GM12878 (cell line): ENCODE results near the gene PKD1. TPM values are rescaled to one million over a fixed set of nuclear protein-coding genes. Genes with fewer than 3 reads are reported as not detected.
"Not testable (repeated sequence)": the region's sequence is repeated elsewhere in the genome, so short reads cannot be mapped to it uniquely, and the experiment has no call there.

Experiments
- ATAC-seq: fragments of 200-7000 bp; cut with Tn5 transposase; 3 replicates; pipeline ENCODE4 v1.9.1; 2020; ENCODE audit warnings: mild to moderate bottlenecking, moderate library complexity
- BruUV-seq: library from RNA; stranded (reverse); fragments of 400-500 nt; replicated peaks from 2 replicates; lab custom pipeline; 2021; lab: Mats Ljungman, UMichigan
- CTCF ChIA-PET: fragments of 300-600 bp; sonication (Branson Sonifier 250); formaldehyde crosslinking; extraction: SDS; loops from one replicate; lab custom pipeline; 2021; ENCODE audit warnings: inconsistent platforms; lab: Yijun Ruan, JAX
- POLR2A ChIA-PET: fragments of 350-600 bp; formaldehyde crosslinking; extraction: SDS; loops from one replicate; lab custom pipeline; 2021; ENCODE audit warnings: inconsistent platforms; lab: Charles Lee
- RAD21 ChIA-PET: fragments of 300-600 bp; sonication (Branson Sonifier 250); formaldehyde crosslinking; loops from one replicate; lab custom pipeline; 2023; ENCODE audit warnings: antibody characterized with exemption; ENCODE audit not compliant: unreplicated experiment; lab: Charles Lee
- SMC1A ChIA-PET: fragments of 300-600 bp; sonication (Branson Sonifier 250); formaldehyde crosslinking; loops from one replicate; lab custom pipeline; 2023; ENCODE audit not compliant: unreplicated experiment, uncharacterized antibody; lab: Charles Lee
- DNase-seq: peaks from one replicate; pipeline ENCODE4 v3.0.0-alpha.2; 2011; ENCODE audit warnings: low read depth, low spot score
- FAIRE-seq: peaks from 3 replicates; lab custom pipeline; 2011; peaks lifted over from hg19 to GRCh38; lab: Jason Lieb, UNC
- H2AFZ ChIP-seq: 2 replicates; pipeline ENCODE4 v1.6.0; 2011; ENCODE audit warnings: low read depth, low read length, control low read depth; ENCODE audit not compliant: control insufficient read depth
- H3K27ac ChIP-seq: 2 replicates; pipeline ENCODE4 v1.5.1; 2011; ENCODE audit warnings: control low read depth; ENCODE audit not compliant: control insufficient read depth, insufficient read depth
- H3K27me3 ChIP-seq, 2 experiments: replicated peaks in 1 of 2; 2 replicates each; pipeline versions ENCODE4 v1.6.0 to v1.6.1; 2011; ENCODE audit warnings: low read length in 1 of 2; ENCODE audit not compliant: control insufficient read depth in 2 of 2, insufficient read depth in 2 of 2
- H3K36me3 ChIP-seq, 2 experiments: 2 replicates each; pipeline ENCODE4 v1.5.1; 2011; ENCODE audit warnings: low read length in 1 of 2; ENCODE audit not compliant: control insufficient read depth in 2 of 2, insufficient read depth in 2 of 2
- H3K4me1 ChIP-seq: 2 replicates; pipeline ENCODE4 v1.6.1; 2011; ENCODE audit warnings: mild to moderate bottlenecking, low read length, moderate library complexity, mixed read lengths; ENCODE audit not compliant: control insufficient read depth, insufficient read depth
- H3K4me2 ChIP-seq: 2 replicates; pipeline ENCODE4 v1.6.0; 2011; ENCODE audit warnings: control low read depth; ENCODE audit not compliant: control insufficient read depth, insufficient read depth
- H3K4me3 ChIP-seq: fragments of 200-600 bp; sonication (generic); 2 replicates; pipeline ENCODE4 v1.5.1; 2016
- H3K79me2 ChIP-seq: 2 replicates; pipeline ENCODE4 v1.6.0; 2011; ENCODE audit warnings: low read length; ENCODE audit not compliant: control insufficient read depth, insufficient read depth
- H3K9ac ChIP-seq: 2 replicates; pipeline ENCODE4 v1.8.0; 2011; ENCODE audit warnings: low read length, control low read depth, mixed read lengths; ENCODE audit not compliant: control insufficient read depth, insufficient read depth
- H3K9me3 ChIP-seq: replicated peaks from 3 replicates; pipeline ENCODE4 v1.5.1; 2011; ENCODE audit warnings: mild to moderate bottlenecking, low read length; ENCODE audit not compliant: control insufficient read depth, insufficient read depth
- H4K20me1 ChIP-seq: 2 replicates; pipeline ENCODE4 v1.6.0; 2011; ENCODE audit not compliant: control insufficient read depth, insufficient read depth
- WGBS: methylation state at CpG from one replicate; pipeline ENCODE4 v1.1.6; 2016; ENCODE audit warnings: low lambda C conversion rate; ENCODE audit not compliant: insufficient replicate concordance, insufficient coverage; ENCODE audit errors: missing lambda C conversion rate; 5-methylcytosine and 5-hydroxymethylcytosine counted together
- in situ Hi-C: fragments of 300-500 bp; cut with MboI; formaldehyde crosslinking; loops from 9 replicates; pipeline ENCODE4 v1.14.3; 2018; ENCODE audit warnings: mixed read lengths
- intact Hi-C: fragments of 100-400 bp; cut with micrococcal nuclease; formaldehyde crosslinking; loops from one replicate; pipeline ENCODE4 v1.14.2; 2022; ENCODE audit not compliant: unreplicated experiment
- polyA plus RNA-seq, 11 experiments: library from polyadenylated mRNA; depleted of rRNA in 4 of 11; unstranded in 6 of 11; stranded (reverse) in 5 of 11; fragments of >200 nt; fragmentation: Nextera tagmentation in 4 of 11; fragmentation: Illumina TruSeq in 1 of 11; extraction: Ambion mirVana in 4 of 11; extraction: Trizol in 1 of 11; gene quantifications; 1 replicate in 1 of 11; 2 replicates in 10 of 11; pipeline versions ENCODE4 v1.2.1 to v1.2.3, GENCODE V29; 2011 to 2016; ENCODE audit warnings: inconsistent platforms in 2 of 11, missing spikeins in 2 of 11, low read depth in 1 of 11
- total RNA-seq, 4 experiments: library from RNA; depleted of rRNA in 3 of 4; stranded (reverse); fragments of >200 nt in 3 of 4; fragmentation: Illumina TruSeq in 1 of 4; extraction: Trizol in 1 of 4; gene quantifications; 2 replicates each; pipeline versions ENCODE4 v1.2.1 to v1.2.3, GENCODE V29; 2013 to 2021

The PKD1 gene
- total and polyA plus RNA-seq, 10 of the 15 experiments (the other 5 are each of a cell fraction or from before 2014, with no cell fraction given) = 0.11 to 62.0 (median 6.1) TPM

DNA sequence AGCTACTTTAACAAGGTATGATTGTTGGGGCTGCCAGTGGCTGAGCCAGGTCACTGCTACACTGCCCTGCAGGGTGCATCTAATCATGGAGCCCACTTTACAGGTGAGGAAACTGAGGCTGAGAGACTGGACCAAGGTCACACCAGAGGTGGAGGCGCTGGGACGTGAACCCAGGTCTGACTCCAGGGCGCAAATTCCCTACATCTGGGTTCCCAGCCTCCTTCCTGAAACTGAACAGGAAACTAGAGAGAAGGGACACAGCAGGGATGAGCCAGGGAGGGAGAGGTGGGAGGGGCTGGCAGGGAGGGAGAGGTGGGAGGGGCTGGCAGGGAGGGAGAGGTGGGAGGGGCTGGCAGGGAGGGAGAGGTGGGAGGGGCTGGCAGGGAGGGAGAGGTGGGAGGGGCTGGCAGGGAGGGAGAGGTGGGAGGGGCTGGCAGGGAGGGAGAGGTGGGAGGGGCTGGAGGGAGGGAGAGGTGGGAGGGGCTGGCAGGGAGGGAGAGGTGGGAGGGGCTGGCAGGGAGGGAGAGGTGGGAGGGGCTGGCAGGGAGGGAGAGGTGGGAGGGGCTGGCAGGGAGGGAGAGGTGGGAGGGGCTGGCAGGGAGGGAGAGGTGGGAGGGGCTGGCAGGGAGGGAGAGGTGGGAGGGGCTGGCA lies 7.9 kb downstream of the PKD1 start:
- H3K4me1 ChIP-seq, H3K36me3 ChIP-seq, POLR2A ChIA-PET, H2AFZ ChIP-seq, BruUV-seq, H3K9me3 ChIP-seq, intact Hi-C loops, CTCF ChIA-PET, RAD21 ChIA-PET, H3K4me2 ChIP-seq, H4K20me1 ChIP-seq, H3K9ac ChIP-seq, H3K4me3 ChIP-seq, in situ Hi-C loops, DNase-seq, SMC1A ChIA-PET, FAIRE-seq, H3K79me2 ChIP-seq, H3K27ac ChIP-seq, ATAC-seq, H3K27me3 ChIP-seq: not testable (repeated sequence)
- WGBS = 95% methylated on average over 3 of the region's 3 CpGs

DNA sequence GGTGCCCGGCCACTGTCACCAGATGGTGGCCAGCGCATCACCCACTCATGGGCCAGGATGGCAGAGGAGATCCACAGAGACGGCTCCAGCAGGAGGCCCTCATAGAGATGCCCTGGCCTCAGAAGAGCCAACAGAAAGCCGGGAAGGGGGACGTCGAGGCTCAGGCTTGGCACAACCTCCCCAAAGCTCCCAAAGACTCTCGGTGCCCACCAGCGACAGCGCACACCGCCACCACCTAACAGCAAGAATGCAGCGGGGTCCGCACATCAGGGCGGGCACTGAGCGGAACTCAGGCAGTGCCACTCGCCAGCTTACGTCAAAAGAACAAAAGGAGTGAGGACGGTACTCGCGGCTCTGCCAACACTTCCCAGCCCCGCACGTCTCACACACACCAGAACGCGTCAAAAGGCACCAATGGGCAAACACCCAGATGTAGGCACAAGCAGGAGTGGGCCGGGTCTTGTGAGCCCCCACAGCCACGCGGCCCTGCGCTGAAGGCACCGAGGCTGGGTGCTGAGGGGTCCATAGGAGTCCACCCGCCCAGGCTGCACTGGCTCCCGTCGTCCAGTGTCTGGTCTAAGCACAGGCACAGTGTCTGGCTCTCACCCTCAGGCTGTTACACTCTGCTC lies 8.7 kb downstream of the PKD1 start:
- H3K27ac ChIP-seq, RAD21 ChIA-PET, FAIRE-seq, in situ Hi-C loops, SMC1A ChIA-PET, H2AFZ ChIP-seq, H3K36me3 ChIP-seq, H3K9me3 ChIP-seq, ATAC-seq, H4K20me1 ChIP-seq, DNase-seq, H3K9ac ChIP-seq, CTCF ChIA-PET, H3K27me3 ChIP-seq, POLR2A ChIA-PET, intact Hi-C loops, H3K79me2 ChIP-seq, BruUV-seq, H3K4me1 ChIP-seq, H3K4me3 ChIP-seq, H3K4me2 ChIP-seq: not testable (repeated sequence)
- 93% methylated on average over 31 of the region's 31 CpGs for WGBS

DNA sequence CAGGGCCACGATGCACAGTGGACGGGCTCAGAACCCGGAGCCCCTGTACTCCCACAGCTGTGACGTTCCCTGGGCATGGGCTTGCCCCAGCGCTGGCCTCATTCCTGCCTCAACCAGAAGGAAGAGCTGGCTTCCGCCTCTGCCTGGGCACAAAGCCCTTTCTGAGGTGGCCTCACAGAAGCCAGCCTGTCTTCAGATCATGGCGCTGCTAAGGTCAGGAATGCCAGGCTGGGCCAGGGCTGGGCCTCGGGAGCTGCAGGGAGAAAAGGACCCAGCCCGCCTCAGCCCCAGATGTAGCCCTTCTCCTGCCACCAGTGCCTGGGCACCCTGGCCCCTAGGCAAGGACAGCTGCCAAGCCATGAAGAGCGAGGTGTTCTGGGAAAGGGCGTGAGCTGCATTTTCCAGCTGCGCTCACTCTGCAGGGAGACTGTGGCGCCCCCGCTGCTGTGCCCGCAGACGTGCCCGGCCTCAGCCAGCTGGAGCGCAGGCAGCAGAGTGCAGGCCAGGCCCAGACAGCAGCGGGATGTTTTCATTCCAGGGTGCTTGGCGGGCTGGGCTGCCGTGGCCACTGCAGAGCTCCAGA lies 9.4 kb downstream of the PKD1 start:
- intact Hi-C loops, DNase-seq, H3K4me3 ChIP-seq, H3K4me2 ChIP-seq, BruUV-seq, H3K27ac ChIP-seq, H4K20me1 ChIP-seq, H3K79me2 ChIP-seq, H2AFZ ChIP-seq, H3K9ac ChIP-seq, in situ Hi-C loops, H3K36me3 ChIP-seq, ATAC-seq, FAIRE-seq, H3K27me3 ChIP-seq, H3K9me3 ChIP-seq, CTCF ChIA-PET, POLR2A ChIA-PET, SMC1A ChIA-PET, RAD21 ChIA-PET, H3K4me1 ChIP-seq: not testable (repeated sequence)
- WGBS = 72% methylated on average over 20 of the region's 21 CpGs

DNA sequence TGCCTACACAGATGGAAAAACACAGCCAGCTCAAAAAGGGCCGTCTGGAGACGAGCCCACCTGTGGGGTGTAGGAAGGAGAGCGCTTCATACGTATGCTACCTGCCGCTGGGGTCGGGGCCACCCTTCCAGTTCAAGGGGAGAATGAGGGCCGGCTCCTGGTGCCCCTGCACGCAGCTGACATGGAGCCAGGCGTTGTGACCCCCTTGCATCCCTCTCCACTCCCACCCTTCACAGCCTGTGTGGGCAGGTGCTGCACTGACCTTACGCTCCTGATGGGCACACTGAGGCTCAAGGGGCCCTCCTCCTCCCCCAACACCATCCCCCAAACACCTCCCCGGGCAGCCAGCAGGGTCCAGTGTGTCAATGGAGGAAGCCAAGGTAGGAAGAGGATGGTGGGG lies 10.1 kb downstream of the PKD1 start:
- H3K9me3 ChIP-seq, H3K27ac ChIP-seq, intact Hi-C loops, BruUV-seq, ATAC-seq, in situ Hi-C loops, RAD21 ChIA-PET, H3K27me3 ChIP-seq, H3K4me2 ChIP-seq, POLR2A ChIA-PET, H3K79me2 ChIP-seq, CTCF ChIA-PET, FAIRE-seq, H3K36me3 ChIP-seq, DNase-seq, H3K4me1 ChIP-seq, H2AFZ ChIP-seq, H3K4me3 ChIP-seq, H3K9ac ChIP-seq, H4K20me1 ChIP-seq, SMC1A ChIA-PET: not testable (repeated sequence)
- WGBS = 90% methylated on average over 10 of the region's 11 CpGs
